ENCODE measurements around the gene SLC26A2.

GRCh38 chr5:150001660-150002486 lies 41.3 kb downstream of the SLC26A2 start:
- no peak for TF ChIP-seq EZH2 (IDR thresholded peaks at IDR 0.05; ENCODE audit: insufficient read depth, poor library complexity, severe bottlenecking)
- TF ChIP-seq EZH2phosphoT487 (IDR thresholded peaks at IDR 0.05; ENCODE audit: insufficient read depth, low read depth), result no peak

All from GM23248 (cell line).